Uterus (tissue), 2 donors: ENCODE measurements around the gene POLD3.

Experiments used
- POLR2A ChIP-seq, 2 donors: fragments of 450-650 bp; IDR thresholded peaks; one replicate each; pipeline ENCODE4 v1.6.1; 2016; ENCODE audit warnings: antibody characterized with exemption in 2 of 2, mild to moderate bottlenecking in 1 of 2, moderate library complexity in 1 of 2
- TF ChIP-seq, protein P1 (sequence below), 4 experiments: fragments of 200-600 bp in 2 of 4; fragments of 450-650 bp in 2 of 4; sonication (generic) in 2 of 4; IDR thresholded peaks; one replicate each; pipeline ENCODE4 v1.5.1; 2016 to 2019; ENCODE audit warnings: antibody characterized with exemption in 4 of 4, mild to moderate bottlenecking in 2 of 4, moderate library complexity in 1 of 4

DNA sequence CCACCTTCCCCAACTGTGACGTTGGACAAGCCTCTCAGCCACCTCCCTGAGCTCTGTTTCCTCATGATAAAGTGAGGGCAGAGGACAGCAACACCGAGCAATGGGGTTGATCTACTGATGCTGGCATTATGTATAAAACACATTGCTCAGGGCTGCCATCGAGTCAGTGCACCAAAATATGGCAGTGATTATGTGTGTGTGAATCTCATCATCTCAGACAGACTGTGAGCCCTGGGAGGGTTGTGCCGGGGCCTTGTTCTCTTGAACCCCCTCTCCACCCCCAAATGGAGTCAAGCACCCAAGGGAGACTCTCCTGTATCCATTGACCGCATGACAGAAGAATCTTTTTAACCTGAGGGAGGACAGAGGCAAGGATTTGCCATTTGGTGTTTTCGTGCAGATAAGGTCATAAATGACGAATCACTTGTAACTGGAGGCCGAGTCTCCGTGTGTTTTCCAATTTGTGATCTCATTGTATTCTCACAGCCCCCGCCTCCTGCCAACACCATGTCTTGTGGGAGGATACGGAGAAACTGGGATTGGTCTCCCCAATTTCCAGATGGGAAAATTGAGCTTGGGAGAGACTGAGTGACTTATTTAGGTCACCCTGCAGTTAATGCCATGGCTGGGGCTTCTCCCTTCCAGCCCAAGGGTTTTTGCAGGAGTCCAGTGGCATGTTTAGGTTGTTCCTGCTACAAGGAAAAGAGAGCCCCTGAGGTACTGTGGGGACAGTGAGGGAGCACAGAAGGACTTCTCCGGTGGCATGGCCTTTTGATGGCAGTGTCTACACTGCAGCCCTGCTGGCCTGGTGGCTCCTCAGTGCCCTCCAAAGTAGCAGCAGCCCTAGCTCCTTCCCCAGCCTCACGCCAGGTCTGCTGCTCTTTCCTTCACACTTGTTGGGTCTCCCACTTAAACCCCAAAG, 86.5 kb downstream of the POLD3 start:
- TF ChIP-seq, protein P1, sequence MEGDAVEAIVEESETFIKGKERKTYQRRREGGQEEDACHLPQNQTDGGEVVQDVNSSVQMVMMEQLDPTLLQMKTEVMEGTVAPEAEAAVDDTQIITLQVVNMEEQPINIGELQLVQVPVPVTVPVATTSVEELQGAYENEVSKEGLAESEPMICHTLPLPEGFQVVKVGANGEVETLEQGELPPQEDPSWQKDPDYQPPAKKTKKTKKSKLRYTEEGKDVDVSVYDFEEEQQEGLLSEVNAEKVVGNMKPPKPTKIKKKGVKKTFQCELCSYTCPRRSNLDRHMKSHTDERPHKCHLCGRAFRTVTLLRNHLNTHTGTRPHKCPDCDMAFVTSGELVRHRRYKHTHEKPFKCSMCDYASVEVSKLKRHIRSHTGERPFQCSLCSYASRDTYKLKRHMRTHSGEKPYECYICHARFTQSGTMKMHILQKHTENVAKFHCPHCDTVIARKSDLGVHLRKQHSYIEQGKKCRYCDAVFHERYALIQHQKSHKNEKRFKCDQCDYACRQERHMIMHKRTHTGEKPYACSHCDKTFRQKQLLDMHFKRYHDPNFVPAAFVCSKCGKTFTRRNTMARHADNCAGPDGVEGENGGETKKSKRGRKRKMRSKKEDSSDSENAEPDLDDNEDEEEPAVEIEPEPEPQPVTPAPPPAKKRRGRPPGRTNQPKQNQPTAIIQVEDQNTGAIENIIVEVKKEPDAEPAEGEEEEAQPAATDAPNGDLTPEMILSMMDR (IDR thresholded peaks at IDR 0.05) = no peak
- TF ChIP-seq POLR2A (IDR thresholded peaks at IDR 0.05) = no peak
